ENCODE results near the gene ZBED3.
"Not testable (repeated sequence)": the region's sequence is repeated elsewhere in the genome, so short reads cannot be mapped to it uniquely, and the experiment has no call there.

The ZBED3 gene

DNA sequence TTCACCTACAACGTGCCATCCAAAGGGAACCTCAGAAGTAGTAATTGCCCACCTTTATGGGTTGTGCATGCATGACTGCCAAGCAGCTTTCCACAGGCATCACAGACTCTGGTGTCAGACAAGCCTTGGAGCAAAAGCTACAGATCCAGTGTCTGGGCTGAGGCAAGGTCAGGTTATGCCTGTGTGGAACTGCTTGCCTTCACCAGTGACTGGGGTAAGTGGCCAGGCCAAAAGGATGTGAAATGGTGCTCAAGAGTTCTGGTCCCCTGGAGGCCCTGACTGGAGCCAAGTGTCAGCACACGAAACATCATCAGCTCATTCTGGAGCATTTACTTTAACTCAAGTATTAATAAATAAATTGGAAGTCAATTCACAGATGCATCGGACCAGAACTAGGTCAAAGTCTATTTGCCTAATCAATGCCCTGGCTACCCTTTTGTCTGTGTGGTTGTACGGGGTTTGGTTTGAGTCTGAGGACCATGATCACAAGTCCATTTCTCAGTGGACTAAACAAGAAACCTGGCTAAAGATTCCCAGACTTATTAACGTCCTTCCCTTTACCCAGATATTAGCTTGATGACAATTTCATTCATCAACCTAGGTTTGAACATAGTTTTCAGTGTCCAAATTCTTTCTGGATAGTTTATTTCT is 41.5 kb upstream of the ZBED3 start:
- TF ChIP-seq CTCF (IDR thresholded peaks at IDR 0.05), result no peak
- no peak overlapping the region for H3K4me3 ChIP-seq (ENCODE audit: low read depth, low read length)

DNA sequence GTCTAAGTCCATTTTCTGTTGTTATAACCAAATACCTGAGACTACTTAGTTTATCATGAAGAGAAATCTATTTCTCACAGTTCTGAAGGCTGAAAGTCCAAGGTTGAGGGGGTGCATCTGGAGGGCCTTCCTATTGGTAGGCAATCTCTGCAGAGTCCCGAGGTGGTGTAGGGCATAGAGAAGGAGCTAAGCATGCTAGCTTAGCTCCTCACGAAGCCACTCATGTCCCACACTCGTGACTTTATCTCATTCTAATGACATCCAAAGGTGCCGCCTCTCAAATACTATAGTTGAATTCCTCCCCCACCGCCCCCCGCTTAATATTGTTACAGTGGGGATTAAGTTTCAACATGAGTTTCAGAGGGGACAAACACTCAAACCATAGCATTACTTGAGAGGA is 36.0 kb upstream of the ZBED3 start:
- H3K4me1 ChIP-seq, result no peaks in the 10 kb centered on the region
- no peak overlapping the region for H3K4me3 ChIP-seq (ENCODE audit: low read depth, low read length)
- H3K9ac ChIP-seq, result no peak overlapping the region
- no peaks in the 10 kb centered on the region for H3K9me3 ChIP-seq (ENCODE audit: control insufficient read depth, low read length)
- TF ChIP-seq CTCF (IDR thresholded peaks at IDR 0.05), result no peak
- H3K79me2 ChIP-seq, result no peaks in the 10 kb centered on the region
- H3K27ac ChIP-seq, result no peak overlapping the region
- H3K27me3 ChIP-seq (ENCODE audit: control insufficient read depth, insufficient read depth, low read length), result no peaks in the 10 kb centered on the region
- no peak overlapping the region for H2AFZ ChIP-seq
- H3K4me2 ChIP-seq (ENCODE audit: low read length), result no peak overlapping the region
- H3K36me3 ChIP-seq (ENCODE audit: control insufficient read depth, insufficient read depth, low read length), result no peaks in the 10 kb centered on the region

More for the DNA sequence above, 41.5 kb upstream of the ZBED3 start:
- H3K36me3 ChIP-seq (ENCODE audit: control insufficient read depth, insufficient read depth, low read length), result no peaks in the 10 kb centered on the region
- H3K4me2 ChIP-seq (ENCODE audit: low read length), result no peak overlapping the region
- H3K9me3 ChIP-seq (ENCODE audit: control insufficient read depth, low read length), result no peaks in the 10 kb centered on the region
- H3K27ac ChIP-seq, result no peak overlapping the region
- no peaks in the 10 kb centered on the region for H3K27me3 ChIP-seq (ENCODE audit: control insufficient read depth, insufficient read depth, low read length)
- H3K79me2 ChIP-seq, result no peaks in the 10 kb centered on the region
- H3K4me1 ChIP-seq, result no peaks in the 10 kb centered on the region
- no peak overlapping the region for H2AFZ ChIP-seq
- no peak overlapping the region for H3K9ac ChIP-seq

GRCh38 chr5:77120706-77121105 is 33.6 kb upstream of the ZBED3 start:
- Histone ChIP-seq H3K9ac (no peak overlapping the region), H3K4me3 (ENCODE audit: low read depth, low read length) (no peak overlapping the region), H3K27me3 (ENCODE audit: control insufficient read depth, insufficient read depth, low read length) (no peaks in the 10 kb centered on the region), H3K9me3 (ENCODE audit: control insufficient read depth, low read length) (no peaks in the 10 kb centered on the region), H3K27ac (no peak overlapping the region), H3K79me2 (no peaks in the 10 kb centered on the region), H2AFZ (no peak overlapping the region), H3K36me3 (ENCODE audit: control insufficient read depth, insufficient read depth, low read length) (no peaks in the 10 kb centered on the region), H3K4me2 (ENCODE audit: low read length) (no peak overlapping the region), H3K4me1 (no peaks in the 10 kb centered on the region)
- no peak for TF ChIP-seq CTCF (IDR thresholded peaks at IDR 0.05)

- no peak overlapping the region for H3K4me3 ChIP-seq (ENCODE audit: low read depth, low read length)
- H3K36me3 ChIP-seq (ENCODE audit: control insufficient read depth, insufficient read depth, low read length), result no peaks in the 10 kb centered on the region
- no peak overlapping the region for H3K9ac ChIP-seq
- H3K9me3 ChIP-seq (ENCODE audit: control insufficient read depth, low read length), result no peaks in the 10 kb centered on the region
- H3K4me2 ChIP-seq (ENCODE audit: low read length), result no peak overlapping the region
- no peaks in the 10 kb centered on the region for H3K4me1 ChIP-seq
- no peak overlapping the region for H3K27ac ChIP-seq
- H3K27me3 ChIP-seq (ENCODE audit: control insufficient read depth, insufficient read depth, low read length), result no peaks in the 10 kb centered on the region
- TF ChIP-seq CTCF (IDR thresholded peaks at IDR 0.05), result no peak
- H2AFZ ChIP-seq, result no peak overlapping the region
- H3K79me2 ChIP-seq, result no peaks in the 10 kb centered on the region
Measured at GRCh38 chr5:77120086-77120485, 33.0 kb upstream of the ZBED3 start.

GRCh38 chr5:77117161-77117560 is 30.1 kb upstream of the ZBED3 start:
- Histone ChIP-seq H3K4me3 (ENCODE audit: low read depth, low read length) (no peak overlapping the region), H3K4me2 (ENCODE audit: low read length) (no peak overlapping the region), H3K36me3 (ENCODE audit: control insufficient read depth, insufficient read depth, low read length) (no peaks in the 10 kb centered on the region), H3K79me2 (no peaks in the 10 kb centered on the region), H3K9me3 (ENCODE audit: control insufficient read depth, low read length) (no peaks in the 10 kb centered on the region), H3K9ac (no peak overlapping the region), H2AFZ (no peak overlapping the region), H3K27ac (no peak overlapping the region), H3K27me3 (ENCODE audit: control insufficient read depth, insufficient read depth, low read length) (no peaks in the 10 kb centered on the region), H3K4me1 (no peaks in the 10 kb centered on the region)
- TF ChIP-seq CTCF (IDR thresholded peaks at IDR 0.05), result no peak

GRCh38 chr5:77107035-77107434 is 19.9 kb upstream of the ZBED3 start:
- not testable (repeated sequence) for H3K9me3 ChIP-seq (ENCODE audit: control insufficient read depth, low read length); H3K9ac ChIP-seq; H3K4me1 ChIP-seq

More at GRCh38 chr5:77107035-77107434, 19.9 kb upstream of the ZBED3 start:
- not testable (repeated sequence) for H3K79me2 ChIP-seq; H3K4me2 ChIP-seq (ENCODE audit: low read length); H3K27ac ChIP-seq; H2AFZ ChIP-seq; H3K27me3 ChIP-seq (ENCODE audit: control insufficient read depth, insufficient read depth, low read length); H3K4me3 ChIP-seq (ENCODE audit: low read depth, low read length); H3K36me3 ChIP-seq (ENCODE audit: control insufficient read depth, insufficient read depth, low read length)
